GM15510 (cell line): ENCODE measurements around the gene SLC25A26.

ENCODE experiments used
- POLR2A ChIP-seq: IDR thresholded peaks from 3 replicates; pipeline ENCODE4 v1.6.1; 2011; ENCODE audit warnings: borderline replicate concordance; ENCODE audit not compliant: insufficient read length; ENCODE audit errors: extremely low read depth

Gene SLC25A26

GRCh38 chr3:66276705-66277274, 56.0 kb downstream of the SLC25A26 start:
- no peak for TF ChIP-seq POLR2A

GRCh38 chr3:66279168-66279567, 58.4 kb downstream of the SLC25A26 start:
- no peak for TF ChIP-seq POLR2A

- TF ChIP-seq POLR2A = no peak
These were observed 59.5 kb downstream of the SLC25A26 start for GRCh38 chr3:66280304-66280703.

- TF ChIP-seq POLR2A = no peak
These were observed 76.6 kb downstream of the SLC25A26 start for GRCh38 chr3:66297260-66297873.

GRCh38 chr3:66297900-66298299, 77.1 kb downstream of the SLC25A26 start:
- no peak for TF ChIP-seq POLR2A

DNA sequence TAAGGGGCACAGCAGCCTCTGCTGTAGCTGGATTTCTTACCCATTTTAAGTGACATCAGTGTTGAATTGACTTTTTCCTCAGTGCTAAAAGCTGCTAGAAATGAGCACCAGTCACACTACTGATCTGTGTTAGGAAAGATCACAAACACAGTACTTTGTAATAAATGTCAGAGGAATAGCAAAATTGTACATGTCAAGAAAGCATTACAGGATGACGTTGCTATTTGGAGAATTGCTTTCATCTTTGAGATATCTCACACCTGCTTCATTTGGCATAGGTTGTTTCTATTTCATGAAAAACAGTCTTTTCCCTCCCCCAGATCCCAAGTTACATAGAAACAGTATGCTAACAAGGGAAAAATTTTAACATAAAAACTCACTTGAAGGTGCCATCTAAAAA, 77.8 kb downstream of the SLC25A26 start:
- TF ChIP-seq POLR2A = no peak

- no peak for TF ChIP-seq POLR2A
These were observed 79.1 kb downstream of the SLC25A26 start for GRCh38 chr3:66299891-66300290.

DNA sequence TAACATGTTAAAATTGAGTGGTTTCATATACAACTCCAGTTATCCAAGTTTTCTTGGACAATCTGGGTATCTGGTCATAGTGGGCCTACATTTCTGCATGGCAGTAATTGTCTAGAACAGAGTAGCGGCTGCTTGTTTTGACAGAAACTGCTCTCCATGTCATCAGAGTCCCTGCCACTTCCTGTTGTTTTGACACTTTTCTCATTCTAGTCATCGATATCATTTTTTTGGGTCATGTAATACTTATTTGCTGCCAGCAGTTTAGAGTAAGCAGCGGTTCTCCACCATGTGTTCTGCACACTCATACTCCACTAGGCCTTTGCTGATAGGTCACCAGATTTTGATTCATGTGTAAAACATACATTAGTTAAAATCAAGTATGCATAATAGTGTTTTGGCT, 81.5 kb downstream of the SLC25A26 start:
- TF ChIP-seq POLR2A = no peak

- TF ChIP-seq POLR2A = no peak
These were observed 82.7 kb downstream of the SLC25A26 start for GRCh38 chr3:66303491-66303901.

DNA sequence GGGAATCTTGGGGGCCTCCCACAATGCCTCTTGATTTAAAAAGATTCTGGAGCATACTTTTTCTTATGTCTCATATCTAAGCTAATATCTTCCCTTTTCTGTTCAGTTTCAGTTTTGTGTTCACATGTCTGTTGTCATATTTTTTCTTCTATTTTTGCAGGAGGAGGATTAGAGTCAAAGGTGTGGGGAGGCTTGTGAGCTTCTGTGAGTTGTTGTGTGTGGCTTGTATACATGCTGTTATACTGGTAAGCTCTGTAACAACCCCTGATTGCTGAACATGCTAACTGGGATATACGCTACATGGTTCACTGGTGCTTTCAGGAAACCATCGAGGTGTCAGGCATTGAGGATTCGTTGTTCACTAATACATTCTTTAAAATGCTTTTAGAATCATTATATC, 83.5 kb downstream of the SLC25A26 start:
- TF ChIP-seq POLR2A = no peak

- no peak for TF ChIP-seq POLR2A
These were observed 91.2 kb downstream of the SLC25A26 start for GRCh38 chr3:66312039-66312438.

DNA sequence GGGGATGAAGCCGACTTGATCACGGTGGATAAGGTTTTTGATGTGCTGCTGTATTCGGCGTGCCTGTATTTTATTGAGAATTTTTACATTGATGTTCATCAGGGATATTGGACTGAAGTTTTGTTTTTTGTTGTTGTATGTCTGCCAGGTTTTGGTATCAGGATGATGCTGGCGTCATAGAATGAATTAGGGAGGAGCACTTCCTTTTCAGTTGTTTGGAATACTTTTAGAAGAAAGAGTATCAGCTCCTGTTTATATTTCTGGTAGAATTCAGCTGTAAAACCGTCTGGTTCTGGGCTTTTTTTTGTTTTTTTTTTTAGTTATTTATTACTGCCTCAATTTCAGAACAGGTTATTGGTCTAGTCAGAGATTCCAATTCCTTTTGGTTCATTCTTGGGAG, 93.7 kb downstream of the SLC25A26 start:
- no peak for TF ChIP-seq POLR2A

- TF ChIP-seq POLR2A = no peak
These were observed 97.1 kb downstream of the SLC25A26 start for GRCh38 chr3:66317750-66318376.

- TF ChIP-seq POLR2A = no peak
These were observed 99.6 kb downstream of the SLC25A26 start for GRCh38 chr3:66320390-66320789.

- TF ChIP-seq POLR2A = no peak
These were observed 101.6 kb downstream of the SLC25A26 start for GRCh38 chr3:66322436-66322835.

DNA sequence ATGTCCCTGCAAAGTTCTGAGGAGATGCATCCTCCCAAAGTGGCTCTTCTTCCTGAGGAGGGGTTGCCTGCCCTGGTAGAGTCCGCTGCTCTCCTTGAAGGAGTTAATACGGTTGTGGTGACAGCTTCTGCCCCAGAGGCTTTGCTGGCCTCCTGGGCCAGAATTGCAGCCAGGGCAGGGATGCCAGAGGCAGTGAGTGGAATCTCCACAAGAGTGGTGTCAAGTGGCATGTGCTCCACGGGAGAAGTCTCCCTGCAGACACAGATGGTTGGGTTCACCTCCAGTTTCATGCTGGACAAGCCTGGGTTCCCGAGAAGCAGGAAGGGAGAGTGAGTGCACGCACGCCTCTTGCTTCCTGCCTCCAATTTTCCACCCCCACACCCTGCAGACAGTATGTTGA, 105.5 kb downstream of the SLC25A26 start:
- TF ChIP-seq POLR2A = no peak

DNA sequence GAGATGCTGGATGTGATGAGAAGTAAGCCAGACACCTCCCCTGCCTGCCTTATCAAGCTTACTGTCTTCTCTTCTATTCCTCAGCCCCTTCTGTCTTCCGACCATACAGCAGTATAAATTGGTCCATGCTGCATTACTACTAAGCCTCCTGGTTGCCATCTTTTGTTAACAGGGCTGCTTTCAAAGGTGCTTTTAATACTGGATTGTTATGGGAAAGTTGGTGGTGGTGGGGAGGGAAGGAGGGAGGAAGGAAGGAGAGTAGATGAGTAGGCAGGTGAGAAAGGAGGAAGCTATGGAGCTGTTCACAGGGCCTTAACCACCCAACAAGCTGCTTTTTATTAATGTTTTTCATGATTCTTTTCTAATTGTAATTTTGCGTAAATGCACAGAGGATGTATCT, 114.9 kb downstream of the SLC25A26 start:
- TF ChIP-seq POLR2A = no peak

GRCh38 chr3:66336333-66336766, 115.5 kb downstream of the SLC25A26 start:
- no peak for TF ChIP-seq POLR2A
